PC-3 (cell line): ENCODE data around the gene SULT2B1.

Source experiments
- EZH2 ChIP-seq: fragments of 300-600 bp; sonication (generic); IDR thresholded peaks from one replicate; pipeline ENCODE4 v1.6.1; 2017; ENCODE audit warnings: antibody characterized with exemption, mild to moderate bottlenecking, low read length; ENCODE audit not compliant: unreplicated experiment
- TF ChIP-seq, protein P1 (sequence below): fragments of 300-600 bp; sonication (generic); conservative IDR thresholded peaks from 2 replicates; pipeline ENCODE4 v1.5.1; 2017; ENCODE audit warnings: antibody characterized with exemption, low read depth, mild to moderate bottlenecking, low read length

DNA sequence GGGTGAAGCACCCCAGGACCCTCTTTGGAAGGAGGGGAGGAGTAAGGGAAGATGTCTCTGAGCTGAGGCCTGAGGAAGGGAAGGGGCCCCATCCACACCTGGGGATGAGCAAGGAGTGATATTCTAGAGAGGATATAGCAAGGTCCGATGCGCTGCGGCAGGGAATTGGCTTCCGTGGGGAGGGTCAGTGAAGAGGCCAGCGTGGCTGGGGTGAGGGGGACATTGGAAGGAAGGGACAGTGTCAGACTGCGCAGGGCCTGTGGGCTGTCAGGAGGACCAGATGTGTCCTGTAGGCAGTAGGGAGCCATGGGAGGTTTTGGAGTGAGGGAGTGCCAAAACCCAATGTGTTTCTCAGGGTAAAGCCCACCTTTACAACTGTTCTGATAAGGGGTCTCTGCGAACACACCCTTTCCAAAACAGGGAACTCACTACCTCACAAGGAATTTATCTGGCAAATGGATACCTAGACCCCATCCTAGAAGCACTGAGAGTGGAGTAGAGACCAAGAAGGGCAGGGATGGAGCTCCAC, 44.0 kb upstream of the SULT2B1 start:
- TF ChIP-seq, protein P1, sequence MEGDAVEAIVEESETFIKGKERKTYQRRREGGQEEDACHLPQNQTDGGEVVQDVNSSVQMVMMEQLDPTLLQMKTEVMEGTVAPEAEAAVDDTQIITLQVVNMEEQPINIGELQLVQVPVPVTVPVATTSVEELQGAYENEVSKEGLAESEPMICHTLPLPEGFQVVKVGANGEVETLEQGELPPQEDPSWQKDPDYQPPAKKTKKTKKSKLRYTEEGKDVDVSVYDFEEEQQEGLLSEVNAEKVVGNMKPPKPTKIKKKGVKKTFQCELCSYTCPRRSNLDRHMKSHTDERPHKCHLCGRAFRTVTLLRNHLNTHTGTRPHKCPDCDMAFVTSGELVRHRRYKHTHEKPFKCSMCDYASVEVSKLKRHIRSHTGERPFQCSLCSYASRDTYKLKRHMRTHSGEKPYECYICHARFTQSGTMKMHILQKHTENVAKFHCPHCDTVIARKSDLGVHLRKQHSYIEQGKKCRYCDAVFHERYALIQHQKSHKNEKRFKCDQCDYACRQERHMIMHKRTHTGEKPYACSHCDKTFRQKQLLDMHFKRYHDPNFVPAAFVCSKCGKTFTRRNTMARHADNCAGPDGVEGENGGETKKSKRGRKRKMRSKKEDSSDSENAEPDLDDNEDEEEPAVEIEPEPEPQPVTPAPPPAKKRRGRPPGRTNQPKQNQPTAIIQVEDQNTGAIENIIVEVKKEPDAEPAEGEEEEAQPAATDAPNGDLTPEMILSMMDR: no peak
- no peak for TF ChIP-seq EZH2
